BE2C (cell line): ENCODE data around the gene ATN1.
A peak's percentile ranks its signal among the peaks of the same experiment; 100 is the strongest.

Experiments
- DNase-seq: peaks from one replicate; pipeline ENCODE4 v3.0.0-alpha.2; 2020
- H3K27me3 ChIP-seq: fragments of 250-450 bp; sonication (Bioruptor Pico); 2 replicates; pipeline ENCODE4 v1.5.1; 2020; ENCODE audit warnings: mild to moderate bottlenecking
- H3K36me3 ChIP-seq: fragments of 250-450 bp; sonication (Bioruptor Pico); 2 replicates; pipeline ENCODE4 v1.5.1; 2020; ENCODE audit warnings: mild to moderate bottlenecking
- H3K4me1 ChIP-seq: fragments of 250-450 bp; sonication (Bioruptor Pico); 2 replicates; pipeline ENCODE4 v1.5.1; 2020
- H3K4me3 ChIP-seq: 2 replicates; pipeline ENCODE4 v1.5.1; 2011; ENCODE audit warnings: low read depth, low read length
- H3K9me3 ChIP-seq: fragments of 250-450 bp; sonication (Bioruptor Pico); 2 replicates; pipeline ENCODE4 v1.5.1; 2020
- CTCF ChIP-seq: IDR thresholded peaks from 2 replicates; pipeline ENCODE4 v1.5.1; 2012; ENCODE audit warnings: mild to moderate bottlenecking, low read depth, low read length

ATN1 gene

GRCh38 chr12:6943722-6944380 lies 16.1 kb downstream of the ATN1 start, which contains the start of the genes C12orf57 and RNU7-1:
TSS of gene C12orf57 (plus strand) at chr12:6944022. CDS start at chr12:6944122, 100 bp downstream.
TSS of gene RNU7-1 (plus strand) at chr12:6943816.
- peak; percentile 89 for DNase-seq
- Histone ChIP-seq H3K4me3 (peak within 1 kb of the TSS; percentile 87), H3K9me3 (no peaks in the 10 kb centered on the region), H3K36me3 (peaks cover 8% of the 10 kb centered on the region), H3K4me1 (peaks cover 9% of the 10 kb centered on the region), H3K27me3 (no peaks in the 10 kb centered on the region)
- TF ChIP-seq CTCF = no peak

- Histone ChIP-seq H3K9me3 (no peaks in the 10 kb centered on the region), H3K27me3 (no peaks in the 10 kb centered on the region), H3K4me1 (peaks cover 9% of the 10 kb centered on the region), H3K36me3 (peaks cover 4% of the 10 kb centered on the region), H3K4me3 (peak overlapping the region; percentile 87)
- peak; percentile 93 for DNase-seq
- TF ChIP-seq CTCF = peak; percentile 85
These were observed 16.8 kb downstream of the ATN1 start for GRCh38 chr12:6944381-6945186.

GRCh38 chr12:6945613-6946012 lies 17.9 kb downstream of the ATN1 start:
- peaks cover 4% of the 10 kb centered on the region; the same call in 1 of the 2 replicates for H3K36me3 ChIP-seq
- TF ChIP-seq CTCF = no peak
- no peaks in the 10 kb centered on the region for H3K27me3 ChIP-seq
- no peak for DNase-seq
- peaks cover 9% of the 10 kb centered on the region for H3K4me1 ChIP-seq
- no peak overlapping the region for H3K4me3 ChIP-seq
- H3K9me3 ChIP-seq = no peaks in the 10 kb centered on the region

GRCh38 chr12:6946033-6946919 lies 18.5 kb downstream of the ATN1 start:
- Histone ChIP-seq H3K9me3 (no peaks in the 10 kb centered on the region), H3K27me3 (no peaks in the 10 kb centered on the region), H3K36me3 (peaks cover 4% of the 10 kb centered on the region; the same call in 1 of the 2 replicates), H3K4me1 (peaks cover 9% of the 10 kb centered on the region), H3K4me3 (no peak overlapping the region)
- TF ChIP-seq CTCF = no peak
- no peak for DNase-seq

GRCh38 chr12:6946920-6947374 lies 19.2 kb downstream of the ATN1 start:
- peaks cover 9% of the 10 kb centered on the region for H3K4me1 ChIP-seq

More at GRCh38 chr12:6946920-6947374, 19.2 kb downstream of the ATN1 start:
- Histone ChIP-seq H3K4me3 (no peak overlapping the region), H3K36me3 (no peaks in the 10 kb centered on the region), H3K9me3 (no peaks in the 10 kb centered on the region), H3K27me3 (no peaks in the 10 kb centered on the region)
- no peak for DNase-seq
- TF ChIP-seq CTCF = no peak
